D341Med (cell line): Measurements from ENCODE around the gene MRPL42.
"Not testable (repeated sequence)": the region's sequence is repeated elsewhere in the genome, so short reads cannot be mapped to it uniquely, and the experiment has no call there.

Source experiments
- DNase-seq: peaks from one replicate; pipeline ENCODE4 v3.0.0; 2012; ENCODE audit warnings: low spot score

MRPL42 gene

DNA sequence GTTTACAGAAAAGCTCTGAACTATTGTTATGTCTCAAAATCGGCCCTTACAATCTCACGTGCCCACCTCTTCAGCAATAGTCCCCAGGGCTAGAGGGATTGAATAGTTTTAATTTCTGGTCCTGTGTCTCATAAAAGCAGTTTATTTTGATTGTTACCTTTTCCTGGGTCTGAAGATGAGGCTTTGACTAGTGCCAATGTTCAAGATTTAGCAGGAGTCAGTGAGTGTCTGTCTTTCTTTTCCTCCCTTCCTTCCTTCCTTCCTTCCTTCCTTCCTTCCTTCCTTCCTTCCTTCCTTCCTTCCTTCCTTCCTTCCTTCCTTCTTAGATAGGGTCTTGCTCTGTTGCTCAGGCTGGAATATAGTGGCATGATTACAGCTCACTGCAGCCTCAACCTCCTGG is 80.5 kb downstream of the MRPL42 start:
- no peak for DNase-seq

- no peak for DNase-seq
Observed at GRCh38 chr12:93549174-93549573, 81.9 kb downstream of the MRPL42 start.

DNA sequence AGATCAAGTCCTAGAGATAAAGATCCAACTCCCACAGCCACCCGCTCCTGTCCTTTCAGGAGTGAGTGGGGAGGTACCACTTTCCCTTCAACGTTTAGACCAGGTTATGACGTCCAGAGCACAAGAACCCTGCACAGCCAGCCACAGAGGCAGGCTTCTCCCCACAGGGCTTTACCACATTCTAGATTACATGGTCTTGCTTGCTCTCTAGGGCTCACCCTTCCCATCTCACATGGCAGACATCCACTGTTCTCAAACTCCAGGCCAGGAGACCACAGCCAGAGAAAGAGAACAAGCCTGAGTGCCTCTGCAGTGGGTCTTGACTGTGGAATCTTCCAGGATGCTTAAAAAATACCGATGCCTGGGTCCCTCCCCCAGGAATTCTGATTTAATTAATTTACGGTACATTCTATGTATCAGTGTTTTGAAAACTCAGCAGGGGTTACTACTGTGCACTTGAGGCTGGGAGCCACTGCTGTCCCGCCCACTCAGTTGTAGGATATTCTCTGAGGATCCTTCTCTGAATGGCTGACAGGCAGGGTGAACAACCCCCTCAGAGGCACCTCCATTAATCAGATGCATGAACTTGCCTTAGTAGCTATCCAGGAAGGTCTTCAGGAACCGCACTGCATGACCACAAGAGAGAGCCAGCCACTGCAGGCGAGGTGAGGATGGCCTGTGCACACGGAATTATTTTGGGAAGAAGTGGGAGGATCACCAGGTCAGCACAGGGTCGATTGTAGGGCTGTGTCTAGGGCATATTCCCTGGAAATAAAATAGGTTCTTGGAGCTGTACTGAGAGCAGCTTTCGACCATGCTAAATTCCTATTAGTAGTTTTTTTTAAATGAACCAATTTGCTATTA is 83.7 kb downstream of the MRPL42 start:
- no peak for DNase-seq

- no peak for DNase-seq
Observed at GRCh38 chr12:93552427-93552826, 85.1 kb downstream of the MRPL42 start.

DNA sequence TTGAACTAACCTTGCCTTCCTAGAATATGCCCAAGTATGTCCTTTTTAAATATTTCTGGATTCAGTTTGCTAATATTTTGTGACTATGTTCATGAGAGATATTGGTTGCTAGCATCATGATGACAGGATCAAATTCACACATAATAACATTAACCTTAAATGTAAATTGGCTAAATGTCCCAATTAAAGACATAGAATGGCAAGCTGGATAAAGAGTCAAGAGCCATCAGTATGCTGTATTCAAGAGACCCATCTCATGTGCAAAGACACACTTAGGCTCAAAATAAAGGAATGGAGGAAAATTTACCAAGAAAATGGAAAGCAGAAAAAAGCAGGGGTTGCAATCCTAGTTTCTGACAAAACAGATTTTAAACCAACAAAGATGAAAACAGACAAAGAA is 90.6 kb downstream of the MRPL42 start:
- not testable (repeated sequence) for DNase-seq

DNA sequence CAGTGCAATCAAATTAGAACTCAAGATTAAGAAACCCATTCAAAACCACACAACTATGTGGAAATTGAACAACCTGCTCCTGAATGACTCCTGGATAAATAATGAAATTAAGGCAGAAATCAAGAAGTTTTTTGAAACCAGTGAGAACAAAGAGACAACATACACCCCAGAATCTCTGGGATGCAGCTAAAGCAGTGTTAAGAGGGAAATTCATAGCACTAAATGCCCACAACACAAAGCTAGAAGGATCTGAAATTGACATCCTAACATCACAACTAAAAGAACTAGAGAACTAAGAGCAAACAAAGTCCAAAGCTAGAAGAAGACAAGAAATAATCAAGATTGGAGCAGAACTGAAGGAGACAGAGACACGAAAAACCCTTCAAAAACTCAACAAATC is 91.4 kb downstream of the MRPL42 start:
- not testable (repeated sequence) for DNase-seq

DNA sequence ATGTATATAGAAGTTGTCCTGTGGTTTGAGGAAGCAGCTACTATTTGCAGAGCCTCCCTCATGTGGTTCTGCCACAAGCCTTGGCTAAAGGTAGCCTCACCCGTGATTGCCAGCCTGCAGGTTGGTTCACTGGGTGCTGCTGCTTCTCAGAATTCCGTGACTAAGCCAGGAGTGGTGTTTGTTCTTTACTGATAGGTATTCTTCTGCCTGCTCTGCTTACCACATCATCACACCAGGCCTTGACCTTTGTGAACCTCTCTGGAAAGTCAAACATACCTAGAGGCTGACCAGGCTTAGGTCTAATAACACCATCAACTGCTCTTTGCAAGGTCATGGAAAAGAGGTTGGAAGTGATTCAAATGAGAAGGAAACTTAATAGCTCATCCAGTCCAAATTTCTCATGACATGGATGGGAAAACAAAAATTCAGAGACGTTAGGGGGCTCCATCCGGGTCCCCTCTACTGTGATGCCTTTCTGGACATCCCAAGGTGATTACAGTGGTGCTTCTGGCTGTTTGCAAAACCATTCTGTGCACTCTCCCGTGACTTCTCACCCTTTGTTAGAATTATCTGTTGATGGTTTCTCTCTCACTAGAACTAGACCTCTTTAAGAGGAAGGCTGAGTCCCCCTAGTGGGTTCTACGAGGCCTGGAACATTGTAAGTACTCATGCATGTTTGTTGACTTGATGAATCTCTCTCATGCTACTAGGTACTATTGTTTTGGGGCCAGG is 96.7 kb downstream of the MRPL42 start:
- no peak for DNase-seq

GRCh38 chr12:93565760-93566159 is 98.4 kb downstream of the MRPL42 start:
- no peak for DNase-seq
